Activated CD4-positive, alpha-beta T cell treated with anti-CD3 and anti-CD28 coated beads, Interleukin-2, Interleukin-4, amounts not matched to agents 100 ng/mL and 50 ng/mL, durations not matched to agents 16 hours and 8 hours (primary cell): ENCODE results near the gene RGS13.
"Not testable (repeated sequence)": the region's sequence is repeated elsewhere in the genome, so short reads cannot be mapped to it uniquely, and the experiment has no call there.

Experiments
- DNase-seq: peaks from one replicate; pipeline ENCODE4 v3.0.0-alpha.2; 2020; ENCODE audit warnings: low spot score

RGS13 gene

DNA sequence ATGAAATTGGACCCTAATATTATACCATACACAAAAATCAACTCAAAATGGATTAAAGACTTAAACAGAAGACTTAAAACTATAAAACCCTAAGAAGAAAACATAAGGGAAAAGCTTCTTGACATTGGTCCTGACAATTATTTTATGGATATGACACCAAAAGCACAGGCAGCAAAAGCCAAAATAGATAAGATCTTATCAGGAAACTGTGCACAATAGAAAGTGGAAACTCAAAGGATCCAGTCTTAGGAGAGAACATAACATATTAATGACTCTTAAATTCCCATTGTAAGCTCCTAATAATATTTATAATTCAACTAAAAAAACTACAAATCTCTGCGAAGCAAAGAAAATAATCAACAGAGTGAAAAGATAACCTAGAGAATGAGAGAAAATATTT lies 39.8 kb downstream of the RGS13 start:
- DNase-seq, result no peak

DNA sequence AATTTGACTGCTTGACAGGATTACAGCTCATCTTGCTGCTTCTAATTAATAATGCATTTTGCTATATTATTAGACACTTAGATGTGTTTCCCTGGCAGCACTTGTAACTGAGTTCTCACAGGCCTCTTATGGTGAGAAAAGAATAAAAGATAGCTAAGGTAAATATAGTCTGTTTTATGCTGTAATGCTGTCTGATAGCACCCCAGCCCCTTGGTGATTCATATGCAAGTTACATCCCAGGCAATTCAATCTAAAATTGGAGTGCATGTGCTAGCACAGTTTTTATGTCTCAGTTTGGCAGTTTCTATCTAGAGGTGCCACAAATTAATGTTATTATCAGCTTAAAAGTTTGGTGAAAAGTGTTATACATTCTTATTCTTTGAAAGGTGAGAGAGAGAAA lies 42.2 kb downstream of the RGS13 start:
- DNase-seq, result no peak

DNA sequence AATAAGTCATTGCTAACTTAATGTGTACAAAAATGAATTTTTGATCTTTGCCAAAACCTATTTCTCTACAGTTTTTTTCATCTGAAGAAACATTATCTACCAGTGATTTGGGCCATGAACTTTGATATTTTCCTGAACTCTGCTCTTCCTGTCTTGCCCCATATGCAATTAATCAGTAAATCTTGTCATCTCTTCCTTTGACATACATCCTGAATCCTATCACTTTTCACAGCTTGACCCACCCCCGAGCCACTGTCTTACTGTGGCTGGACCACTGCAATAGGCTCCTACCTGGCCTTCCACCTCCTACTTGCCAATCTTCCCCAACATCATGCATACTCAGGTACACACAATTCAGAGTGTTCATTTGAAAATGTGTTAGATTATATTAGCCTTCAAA lies 46.4 kb downstream of the RGS13 start:
- no peak for DNase-seq

DNA sequence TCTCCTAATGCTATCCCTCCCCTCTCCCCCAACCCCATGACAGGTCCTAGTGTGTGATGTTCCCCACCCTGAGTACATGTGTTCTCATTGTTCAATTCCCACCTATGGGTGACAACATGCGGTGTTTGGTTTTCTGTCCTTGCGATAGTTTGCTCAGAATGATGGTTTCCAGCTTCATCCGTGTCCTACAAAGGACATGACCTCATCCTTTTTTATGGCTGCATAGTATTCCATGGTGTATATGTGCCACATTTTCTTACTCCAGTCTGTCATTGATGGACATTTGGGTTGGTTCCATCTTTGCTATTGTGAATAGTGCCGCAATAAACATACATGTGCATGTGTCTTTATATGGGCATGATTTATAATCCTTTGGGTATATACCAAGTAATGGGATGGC lies 47.1 kb downstream of the RGS13 start:
- DNase-seq, result not testable (repeated sequence)

DNA sequence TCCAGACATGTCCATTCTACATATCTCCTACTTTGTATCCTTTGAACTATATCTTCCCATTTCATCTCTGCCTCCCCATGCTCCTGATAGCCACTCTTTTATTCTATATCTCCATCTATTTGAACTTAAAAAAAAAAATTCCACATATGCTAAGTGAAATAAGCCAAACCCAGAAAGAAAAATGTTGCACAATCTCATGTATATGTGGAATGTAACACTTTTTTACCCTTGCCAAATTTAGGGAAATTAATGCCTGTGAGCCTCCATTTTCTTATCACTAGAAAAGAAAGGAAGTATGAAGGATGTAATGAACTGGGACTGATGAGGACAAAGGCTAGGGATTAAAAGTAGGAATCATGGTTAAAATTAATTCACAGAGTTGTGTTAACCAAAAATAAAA lies 53.5 kb downstream of the RGS13 start:
- no peak for DNase-seq

DNA sequence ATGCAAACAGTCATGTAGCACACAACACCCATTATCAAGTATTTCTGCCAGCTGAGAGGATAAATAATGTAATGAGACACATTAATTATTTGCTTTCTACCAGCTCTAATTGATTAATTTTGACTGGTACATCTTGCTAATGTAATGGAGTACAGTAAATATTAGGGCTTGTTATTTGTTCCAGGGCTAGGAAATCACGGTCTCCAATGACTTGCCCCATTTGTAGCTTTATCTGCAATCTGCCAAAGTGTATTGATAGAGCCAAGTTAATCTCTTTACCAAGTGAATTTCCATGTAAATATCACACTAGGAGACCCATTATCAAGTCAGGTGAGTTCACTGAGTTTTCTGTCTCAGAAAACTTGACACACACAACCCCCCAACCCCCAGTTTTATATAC lies 55.1 kb downstream of the RGS13 start:
- DNase-seq, result no peak

DNA sequence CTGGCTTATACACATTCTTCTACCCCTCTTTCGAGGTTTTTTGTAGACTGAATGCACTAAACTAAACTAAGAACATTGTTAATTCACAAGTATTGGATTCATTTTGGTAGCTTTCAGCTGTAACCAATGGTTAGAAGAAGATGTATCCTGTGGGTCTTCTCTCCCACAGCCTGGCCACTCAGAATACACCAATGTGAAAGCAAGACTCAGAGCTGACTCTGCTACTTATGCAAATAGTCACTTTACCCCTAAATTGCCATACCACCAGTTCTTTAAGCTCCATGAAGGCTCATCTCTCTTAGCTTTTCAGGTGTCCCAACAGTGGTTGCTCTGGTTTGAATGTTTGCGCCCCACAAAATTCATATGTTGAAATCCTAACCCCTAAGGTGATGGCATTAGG lies 60.1 kb downstream of the RGS13 start:
- no peak for DNase-seq

DNA sequence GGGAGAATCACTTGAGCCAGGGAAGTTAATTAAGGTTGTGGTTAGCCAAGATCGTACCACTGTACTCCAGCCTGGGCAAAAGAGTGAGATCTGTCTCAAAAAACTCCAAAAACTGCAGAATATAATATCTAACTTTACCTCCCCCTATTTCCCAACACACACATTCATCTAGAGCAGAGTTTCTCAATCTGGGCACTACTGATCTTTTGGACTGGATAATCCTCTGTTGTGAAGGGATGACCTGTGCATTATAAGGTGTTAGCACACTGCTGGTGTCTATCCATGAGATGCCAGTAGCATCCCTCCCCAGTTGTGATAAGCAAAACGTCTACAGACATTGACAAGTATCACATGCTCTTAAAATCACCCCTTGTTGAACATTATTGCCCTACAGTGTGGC lies 61.8 kb downstream of the RGS13 start:
- DNase-seq, result no peak

DNA sequence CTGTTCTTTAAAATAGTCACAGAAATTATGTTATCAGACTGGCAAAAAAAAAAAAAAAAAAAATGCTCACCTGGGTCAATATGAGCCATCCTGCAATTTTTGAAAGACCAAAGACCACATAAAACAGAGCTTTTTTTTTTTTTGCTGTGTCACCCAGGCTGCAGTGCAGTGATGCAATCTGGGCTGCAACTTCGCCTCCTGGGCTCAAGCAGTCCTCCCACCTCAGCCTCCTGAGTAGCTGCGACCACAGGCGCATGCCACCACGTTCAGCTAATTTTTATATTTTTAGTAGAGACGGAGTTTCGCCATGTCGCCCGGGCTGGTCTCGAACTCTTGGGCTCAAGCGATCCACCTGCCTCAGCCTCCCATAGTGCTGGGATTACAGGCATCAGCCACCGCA lies 62.8 kb downstream of the RGS13 start:
- no peak for DNase-seq

DNA sequence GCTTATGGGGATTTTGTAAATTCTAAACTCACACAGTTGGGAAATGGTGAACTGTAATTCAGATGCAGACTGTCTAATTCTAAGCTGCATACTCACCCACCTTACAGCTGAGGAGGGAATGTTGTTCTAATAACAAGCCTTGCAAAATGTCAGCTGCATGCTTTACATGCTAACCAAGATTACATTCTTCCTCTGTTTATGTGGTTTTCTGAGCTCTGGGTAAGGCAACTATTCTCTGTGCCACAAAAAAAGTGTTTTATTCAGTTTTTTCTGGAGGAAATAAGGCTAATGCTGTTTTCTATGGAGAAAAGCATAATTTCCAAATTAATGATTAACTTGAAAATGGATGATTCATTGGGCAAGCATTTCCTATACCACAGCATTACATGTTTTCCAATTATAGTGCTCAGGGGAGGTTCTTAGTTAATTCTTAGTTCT lies 64.9 kb downstream of the RGS13 start:
- DNase-seq, result no peak

DNA sequence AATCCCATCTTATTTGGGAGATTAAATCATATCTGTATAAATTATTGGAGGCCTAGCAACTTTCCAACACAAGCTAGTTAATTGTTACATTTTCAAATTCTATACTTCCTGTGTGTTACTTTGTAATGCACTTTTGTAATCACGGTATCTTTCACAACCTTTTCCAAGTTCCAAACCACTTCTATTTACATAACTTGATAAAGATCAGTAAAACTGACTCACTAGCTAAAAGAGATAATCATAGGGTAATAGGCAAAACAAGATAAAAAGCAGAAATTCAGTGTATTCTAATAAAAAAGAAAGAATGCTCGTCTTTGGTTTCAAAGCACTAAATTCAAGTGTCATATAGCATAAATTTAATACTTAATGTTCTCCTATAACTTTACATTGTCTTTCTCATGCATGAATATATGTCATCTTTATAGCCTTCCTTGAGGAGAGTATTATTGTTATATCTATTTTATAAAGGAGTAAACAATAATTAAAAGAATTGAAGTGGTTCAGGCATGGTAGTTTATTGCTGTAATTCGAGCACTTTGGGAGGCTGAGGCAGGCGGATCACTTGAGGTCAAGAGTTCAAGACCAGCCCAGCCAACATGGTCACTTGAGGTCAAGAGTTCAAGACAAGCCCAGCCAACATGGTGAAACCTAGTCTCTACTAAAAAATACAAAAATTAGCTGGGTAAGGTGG lies 66.4 kb downstream of the RGS13 start:
- DNase-seq, result peak; percentile 34

DNA sequence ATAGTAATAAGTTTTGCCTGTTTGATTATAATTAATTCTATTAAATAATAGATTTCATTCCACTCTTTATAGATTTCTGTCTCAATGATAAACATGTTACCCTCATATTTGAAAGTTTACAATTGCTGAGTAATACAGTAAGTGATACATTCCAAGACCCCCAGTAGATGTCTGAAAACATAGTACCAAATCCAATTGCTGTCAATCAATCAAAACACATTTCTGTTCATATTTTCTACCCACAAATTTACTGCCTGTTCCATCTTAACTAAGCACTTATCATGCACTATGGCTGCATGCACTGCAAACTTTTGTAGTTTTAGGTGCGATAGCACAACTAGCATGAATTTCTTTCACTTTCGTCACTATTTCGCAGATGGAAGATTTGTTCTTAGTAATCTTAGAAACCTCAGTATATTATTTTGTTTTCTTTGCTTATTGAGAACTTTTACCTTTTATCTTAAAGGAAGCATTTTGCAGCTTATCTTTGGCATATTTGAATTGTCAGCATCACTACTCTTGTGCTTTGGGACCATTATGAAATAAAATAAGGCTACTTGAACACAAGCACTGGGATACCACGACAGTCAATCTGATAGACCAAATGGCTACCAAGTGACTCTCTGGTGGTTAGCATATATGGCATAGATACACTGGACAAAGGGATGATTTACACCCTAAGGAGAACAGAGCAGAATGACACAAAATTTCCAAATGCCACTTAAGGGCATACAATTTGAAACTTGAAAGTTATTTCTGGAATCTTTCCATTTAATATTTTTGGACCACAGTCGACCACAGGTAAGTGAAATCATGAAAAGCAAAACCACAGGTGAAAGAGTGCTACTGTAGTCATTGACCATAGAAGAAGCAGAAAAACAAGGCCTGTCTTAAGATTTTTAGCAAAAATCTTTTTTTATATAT lies 67.6 kb downstream of the RGS13 start:
- peak; percentile 56 for DNase-seq

DNA sequence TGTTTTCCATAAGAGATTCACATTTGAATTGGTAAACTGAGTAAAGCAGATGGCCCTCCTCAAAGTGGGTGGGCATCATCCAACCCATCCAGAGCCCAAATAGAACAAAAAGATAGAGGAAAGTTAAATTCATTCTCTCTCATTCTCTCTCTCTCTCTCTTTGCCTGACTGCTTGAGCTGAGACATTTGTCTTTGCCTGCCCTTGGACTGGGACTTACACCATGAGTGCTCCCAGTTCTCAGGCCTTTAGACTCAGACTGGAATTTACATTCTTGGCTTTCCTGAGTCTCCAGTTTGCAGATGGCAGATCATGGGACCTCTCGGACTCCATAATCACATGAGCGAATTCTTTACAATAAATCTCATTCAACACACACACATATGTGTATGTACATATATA lies 69.6 kb downstream of the RGS13 start:
- no peak for DNase-seq

DNA sequence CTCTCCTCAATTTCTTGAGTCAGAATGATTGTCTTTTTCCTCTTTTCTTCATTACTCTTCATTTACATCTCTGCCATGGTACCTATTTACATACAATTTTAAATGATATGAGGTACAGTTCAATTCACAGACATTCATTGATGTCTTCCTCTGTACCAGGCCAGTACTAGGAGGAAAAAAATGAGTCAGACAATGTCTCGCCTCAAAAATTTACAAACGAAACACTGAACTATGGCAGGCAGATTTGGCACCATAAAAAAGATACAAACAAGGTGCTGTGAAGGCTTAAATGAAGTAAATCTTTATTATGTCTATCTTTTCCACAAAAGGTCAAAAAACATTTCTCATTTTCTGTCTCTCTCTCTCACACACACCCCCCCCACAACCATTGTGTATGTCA lies 71.0 kb downstream of the RGS13 start:
- DNase-seq, result no peak

DNA sequence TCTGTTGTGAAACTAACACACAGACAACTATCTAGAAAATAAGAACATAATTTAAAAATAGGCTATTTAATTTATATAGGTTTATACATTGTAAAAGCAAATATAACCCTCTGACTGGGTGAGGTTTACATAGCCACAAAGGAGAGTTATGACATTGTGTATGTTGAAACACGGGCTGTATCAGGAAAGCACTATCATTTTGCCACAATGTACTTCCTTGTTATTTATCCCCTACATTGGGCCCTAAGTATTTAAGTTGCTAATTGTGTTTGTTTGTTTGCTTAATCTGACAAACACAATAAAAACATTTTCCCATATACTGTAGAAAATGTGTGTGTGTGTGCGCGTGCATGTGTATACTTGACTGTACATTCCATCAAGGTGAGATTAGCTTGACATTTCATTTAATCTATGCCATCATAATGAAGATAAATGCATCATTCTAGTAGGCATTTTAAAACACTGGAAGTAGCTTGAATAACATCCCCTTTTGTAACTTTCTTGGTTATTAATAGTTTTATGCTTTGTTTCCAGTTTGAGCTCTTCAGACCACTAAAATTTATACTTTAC lies 72.1 kb downstream of the RGS13 start:
- DNase-seq, result no peak

DNA sequence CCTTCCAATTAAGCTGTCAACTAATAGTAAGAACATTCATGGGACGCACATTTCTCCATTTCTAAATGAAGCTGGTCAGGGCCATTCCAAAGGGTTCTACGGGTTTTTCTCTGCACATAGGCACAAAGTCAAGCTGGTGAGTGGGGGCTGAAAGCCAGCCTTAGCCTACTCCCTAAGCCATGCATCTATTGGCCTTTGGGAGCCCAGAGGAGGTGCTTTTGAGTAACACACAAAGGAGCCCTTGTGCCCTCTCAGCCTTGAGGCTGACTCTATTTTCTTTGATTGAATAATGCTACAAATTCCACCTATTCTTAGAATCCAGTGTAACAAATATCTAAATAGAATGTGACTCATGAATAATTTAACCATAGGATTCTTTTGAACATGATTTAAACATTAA lies 73.6 kb downstream of the RGS13 start:
- no peak for DNase-seq
